Omental fat pad (tissue), 4 donors: ENCODE measurements around the gene TMEM132C. TPM values are rescaled to one million over a fixed set of nuclear protein-coding genes. Genes with fewer than 3 reads are reported as not detected.

Experiments
- ATAC-seq: fragments of 150-250 bp; one replicate; pipeline ENCODE4 v1.9.1; 2016; ENCODE audit warnings: mild to moderate bottlenecking, moderate library complexity; ENCODE audit not compliant: low FRiP score
- DNase-seq: peaks from one replicate; pipeline ENCODE4 v3.0.0-alpha.2; 2019; ENCODE audit warnings: low spot score
- total RNA-seq, 4 donors: library from RNA; depleted of rRNA; stranded (reverse); fragments of >200 nt; gene quantifications; one replicate each; pipeline ENCODE4 v1.1.0, GENCODE V29; 2016
- TF ChIP-seq, protein P1 (sequence below), 3 donors: fragments of 450-650 bp; IDR thresholded peaks; one replicate each; pipeline ENCODE4 v1.5.1; 2016 to 2017; ENCODE audit warnings: antibody characterized with exemption in 3 of 3, mild to moderate bottlenecking in 3 of 3, moderate library complexity in 2 of 3

The TMEM132C gene
- total RNA-seq: 100 to 1,000 TPM in 1 of 4 donors, 10 to 100 TPM in 3; 15.6 to 109 (median 44.9) TPM

DNA sequence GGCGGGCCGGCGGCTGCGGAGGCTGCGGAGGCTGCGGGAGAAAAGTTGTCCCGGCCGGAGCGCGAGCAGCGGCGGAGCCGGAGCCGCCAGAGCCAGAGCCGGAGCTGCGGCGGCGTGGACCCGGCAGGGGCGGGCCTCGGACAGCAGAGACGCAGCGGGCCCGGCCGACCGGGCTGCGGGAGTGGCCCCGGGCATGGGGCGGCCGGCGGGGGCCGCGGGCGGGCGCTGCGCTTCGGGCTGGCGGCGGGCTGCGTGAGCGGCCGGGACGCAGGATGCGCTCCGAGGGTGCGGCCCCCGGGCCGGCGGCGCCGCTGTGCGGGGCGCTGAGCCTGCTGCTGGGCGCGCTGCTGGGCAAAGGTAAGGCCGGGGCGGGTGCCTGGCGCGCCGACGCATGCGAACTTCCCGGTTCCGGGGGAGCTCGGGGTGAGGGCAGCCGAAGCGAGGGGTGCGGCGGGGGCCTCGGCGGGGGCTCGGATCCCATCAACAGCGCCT lies at the start of gene TMEM132C:
TMEM132C (plus strand) TSS at position 40 of the 492 bp plus-strand sequence; CDS start at position 273, 233 bp downstream.
- ATAC-seq (peak; percentile 37), DNase-seq (no peak)
- TF ChIP-seq, protein P1, sequence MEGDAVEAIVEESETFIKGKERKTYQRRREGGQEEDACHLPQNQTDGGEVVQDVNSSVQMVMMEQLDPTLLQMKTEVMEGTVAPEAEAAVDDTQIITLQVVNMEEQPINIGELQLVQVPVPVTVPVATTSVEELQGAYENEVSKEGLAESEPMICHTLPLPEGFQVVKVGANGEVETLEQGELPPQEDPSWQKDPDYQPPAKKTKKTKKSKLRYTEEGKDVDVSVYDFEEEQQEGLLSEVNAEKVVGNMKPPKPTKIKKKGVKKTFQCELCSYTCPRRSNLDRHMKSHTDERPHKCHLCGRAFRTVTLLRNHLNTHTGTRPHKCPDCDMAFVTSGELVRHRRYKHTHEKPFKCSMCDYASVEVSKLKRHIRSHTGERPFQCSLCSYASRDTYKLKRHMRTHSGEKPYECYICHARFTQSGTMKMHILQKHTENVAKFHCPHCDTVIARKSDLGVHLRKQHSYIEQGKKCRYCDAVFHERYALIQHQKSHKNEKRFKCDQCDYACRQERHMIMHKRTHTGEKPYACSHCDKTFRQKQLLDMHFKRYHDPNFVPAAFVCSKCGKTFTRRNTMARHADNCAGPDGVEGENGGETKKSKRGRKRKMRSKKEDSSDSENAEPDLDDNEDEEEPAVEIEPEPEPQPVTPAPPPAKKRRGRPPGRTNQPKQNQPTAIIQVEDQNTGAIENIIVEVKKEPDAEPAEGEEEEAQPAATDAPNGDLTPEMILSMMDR (IDR thresholded peaks at IDR 0.05): no peak

GRCh38 chr12:128224226-128224625 lies 42.7 kb upstream of the TMEM132C start:
- TF ChIP-seq, protein P1 (IDR thresholded peaks at IDR 0.05): no peak
- DNase-seq (no peak), ATAC-seq (no peak)

DNA sequence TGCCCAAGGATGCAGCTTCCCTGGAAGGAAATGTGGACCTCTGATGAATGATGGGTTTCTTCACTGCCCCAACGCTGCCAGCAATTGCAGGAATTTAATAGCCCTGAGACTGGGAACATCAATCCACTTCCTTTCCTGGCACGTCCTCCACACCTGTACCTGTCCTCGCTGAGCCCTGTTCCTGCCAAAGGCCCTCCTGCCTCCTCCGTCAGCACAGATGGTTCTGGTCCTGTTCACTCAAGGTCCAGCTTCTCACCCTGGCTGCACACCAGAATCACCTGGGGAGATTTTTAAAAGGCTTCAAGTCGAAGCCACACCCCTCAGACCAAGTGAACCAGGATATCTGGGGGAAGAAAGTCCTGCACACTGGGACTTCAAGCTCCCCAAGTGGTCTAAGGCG lies 38.4 kb upstream of the TMEM132C start:
- ATAC-seq: no peak
- TF ChIP-seq, protein P1 (IDR thresholded peaks at IDR 0.05): no peak

DNA sequence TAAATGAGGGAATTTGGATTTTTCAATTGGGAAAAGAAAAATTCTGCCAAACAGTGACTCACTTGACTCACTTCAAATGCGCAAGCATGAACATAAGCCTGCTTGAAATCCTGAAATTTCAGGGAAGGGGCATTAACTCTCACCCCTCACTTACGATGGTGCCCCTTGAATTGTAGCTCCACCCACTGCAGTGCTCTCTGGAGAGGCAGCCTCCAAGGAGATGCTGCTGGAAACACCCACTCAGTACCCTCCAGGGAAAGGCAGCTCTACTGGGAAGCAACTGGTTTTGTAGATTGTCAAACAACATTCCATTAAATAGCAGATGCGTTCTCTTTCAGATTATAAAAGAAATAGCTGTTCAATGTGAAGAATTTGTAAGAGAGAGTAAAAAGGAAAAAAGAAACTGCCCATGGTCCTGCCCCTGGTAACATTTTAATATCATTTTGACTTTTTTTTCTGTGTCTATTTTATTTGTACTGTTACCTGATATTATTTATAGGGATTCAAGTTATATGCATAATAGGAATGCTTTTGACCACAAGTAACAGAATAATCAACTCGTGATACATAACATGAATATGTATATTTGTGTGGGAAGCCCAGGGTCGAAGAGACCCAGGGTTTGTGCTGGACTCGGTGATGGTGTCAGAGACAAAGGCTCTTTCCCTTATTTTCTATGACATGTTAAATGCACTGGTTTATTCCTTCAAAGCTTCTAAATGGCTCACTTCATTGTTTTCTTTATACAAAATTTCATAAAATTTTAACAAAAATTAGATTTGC lies 31.1 kb upstream of the TMEM132C start:
- no peak for ATAC-seq
- no peak for DNase-seq
- TF ChIP-seq, protein P1 (IDR thresholded peaks at IDR 0.05): no peak

More for the DNA sequence above, 38.4 kb upstream of the TMEM132C start:
- DNase-seq: no peak

- DNase-seq (no peak), ATAC-seq (no peak)
- TF ChIP-seq, protein P1 (IDR thresholded peaks at IDR 0.05): no peak
Observed at GRCh38 chr12:128236525-128236924, 30.4 kb upstream of the TMEM132C start.

GRCh38 chr12:128240745-128241144 lies 26.2 kb upstream of the TMEM132C start:
- DNase-seq (no peak), ATAC-seq (no peak)
- TF ChIP-seq, protein P1 (IDR thresholded peaks at IDR 0.05): no peak

- ATAC-seq: no peak
- TF ChIP-seq, protein P1 (IDR thresholded peaks at IDR 0.05): no peak
Observed at GRCh38 chr12:128245121-128245520, 21.8 kb upstream of the TMEM132C start.

More at GRCh38 chr12:128245121-128245520, 21.8 kb upstream of the TMEM132C start:
- DNase-seq: no peak
